Gastrocnemius medialis (tissue), 4 donors: ENCODE results near the gene MACROD2. TPM values are rescaled to one million over a fixed set of nuclear protein-coding genes. Genes with fewer than 3 reads are reported as not detected.
A peak's percentile ranks its signal among the peaks of the same experiment; 100 is the strongest.

ENCODE experiments used
- ATAC-seq, 2 donors: fragments of 150-250 bp; one replicate each; pipeline ENCODE4 v1.9.1; 2016
- DNase-seq, 2 donors: peaks; one replicate each; pipeline ENCODE4 v3.0.0-alpha.2; 2019
- H3K27ac ChIP-seq, 4 donors: fragments of 200-600 bp; sonication (generic); 1 replicate in 1 of 4; 2 replicates in 3 of 4; pipeline ENCODE4 v1.5.1; 2016 to 2018; ENCODE audit warnings: mild to moderate bottlenecking in 2 of 4, moderate library complexity in 1 of 4
- H3K27me3 ChIP-seq, 3 donors: fragments of 200-600 bp; sonication (generic) in 2 of 3; 1 replicate in 1 of 3; 2 replicates in 2 of 3; pipeline versions ENCODE4 v1.5.1 to v1.6.0; 2016 to 2019; ENCODE audit warnings: mild to moderate bottlenecking in 1 of 3, moderate library complexity in 1 of 3
- H3K36me3 ChIP-seq, 2 donors: fragments of 200-600 bp; sonication (generic) in 1 of 2; one replicate each; pipeline ENCODE4 v1.5.1; 2017 to 2018
- H3K4me1 ChIP-seq, 2 donors: fragments of 200-600 bp; sonication (generic) in 1 of 2; one replicate each; pipeline ENCODE4 v1.5.1; 2016 to 2017; ENCODE audit warnings: mild to moderate bottlenecking in 2 of 2
- H3K4me3 ChIP-seq, 4 donors: fragments of 200-600 bp; sonication (generic) in 3 of 4; 1 replicate in 1 of 4; 2 replicates in 3 of 4; pipeline ENCODE4 v1.5.1; 2016 to 2019; ENCODE audit warnings: mild to moderate bottlenecking in 2 of 4
- H3K9me3 ChIP-seq, 3 donors: fragments of 200-600 bp; sonication (generic) in 2 of 3; 1 replicate in 1 of 3; 2 replicates in 2 of 3; pipeline ENCODE4 v1.5.1; 2016 to 2019
- CTCF ChIP-seq, 5 experiments: fragments of 450-650 bp in 3 of 5; fragments of 200-600 bp in 2 of 5; sonication (generic) in 2 of 5; IDR thresholded peaks in 4 of 5; conservative IDR thresholded peaks in 1 of 5; 1 replicate in 4 of 5; 2 replicates in 1 of 5; pipeline ENCODE4 v1.5.1; 2016 to 2019; ENCODE audit warnings: antibody characterized with exemption in 5 of 5, mild to moderate bottlenecking in 3 of 5, moderate library complexity in 3 of 5
- POLR2A ChIP-seq, 2 donors: fragments of 450-650 bp; IDR thresholded peaks; one replicate each; pipeline ENCODE4 v1.6.1; 2017; ENCODE audit warnings: antibody characterized with exemption in 2 of 2, mild to moderate bottlenecking in 2 of 2, moderate library complexity in 2 of 2
- in situ Hi-C, 4 donors: fragments of 200-750 bp; cut with MboI; loops; one replicate each; pipeline versions ENCODE4 v1.15.0 to v1.8.0; 2017; ENCODE audit warnings: low sequenced_read_pairs in 4 of 4
- intact Hi-C: fragments of 100-400 bp; cut with DNase I; formaldehyde crosslinking; loops from one replicate; pipeline ENCODE4 v1.15.1; 2023; ENCODE audit warnings: low total_unique reads
- total RNA-seq, 4 donors: library from RNA; depleted of rRNA; stranded (reverse); fragments of >200 nt; gene quantifications; one replicate each; pipeline versions ENCODE4 v1.1.0 to v1.2.3, GENCODE V29; 2016

The MACROD2 gene
- total RNA-seq, 4 donors from 2014 or later = 1.8 to 10.2 (median 3.6) TPM

- intact Hi-C loops (no loop called here), in situ Hi-C loops (no loop called here)
- DNase-seq (no peak), ATAC-seq (no peak)
- Histone ChIP-seq H3K4me3 (no peak overlapping the region), H3K9me3 (no peaks in the 10 kb centered on the region), H3K27me3 (no peaks in the 10 kb centered on the region), H3K36me3 (no peaks in the 10 kb centered on the region), H3K27ac (no peak overlapping the region), H3K4me1 (peaks cover 0 to 18% of the 10 kb centered on the region in 2 donors)
- TF ChIP-seq CTCF (IDR thresholded peaks at IDR 0.05 in 4 of 5, conservative IDR thresholded peaks at IDR 0.05 in 1 of 5) = no peak
- TF ChIP-seq POLR2A (IDR thresholded peaks at IDR 0.05) = no peak
Measured at GRCh38 chr20:14744723-14745122, 749.4 kb downstream of the MACROD2 start.

- peaks cover 0 to 18% of the 10 kb centered on the region in 2 donors for H3K4me1 ChIP-seq
- intact Hi-C loops (no loop called here), in situ Hi-C loops (no loop called here)
- H3K27me3 ChIP-seq = no peaks in the 10 kb centered on the region
- H3K27ac ChIP-seq = peak overlapping the region in 3 of 4 donors; percentile 8 to 52 (median 46)
- no peak for TF ChIP-seq POLR2A (IDR thresholded peaks at IDR 0.05)
- TF ChIP-seq CTCF (IDR thresholded peaks at IDR 0.05 in 4 of 5, conservative IDR thresholded peaks at IDR 0.05 in 1 of 5) = no peak
- H3K4me3 ChIP-seq = no peak overlapping the region
- H3K9me3 ChIP-seq = no peaks in the 10 kb centered on the region
- no peak for DNase-seq
- H3K36me3 ChIP-seq = no peaks in the 10 kb centered on the region
- ATAC-seq = peak in 1 of 2 donors; percentile 68
Measured at GRCh38 chr20:14745830-14746229, 750.5 kb downstream of the MACROD2 start.

GRCh38 chr20:14751191-14751590 is 755.9 kb downstream of the MACROD2 start:
- Histone ChIP-seq H3K9me3 (no peaks in the 10 kb centered on the region), H3K36me3 (no peaks in the 10 kb centered on the region), H3K4me3 (no peak overlapping the region), H3K4me1 (peaks cover 0 to 6% of the 10 kb centered on the region in 2 donors), H3K27me3 (no peaks in the 10 kb centered on the region), H3K27ac (no peak overlapping the region)
- ATAC-seq (no peak), DNase-seq (no peak)
- intact Hi-C loops (no loop called here), in situ Hi-C loops (no loop called here)
- TF ChIP-seq CTCF (IDR thresholded peaks at IDR 0.05 in 4 of 5, conservative IDR thresholded peaks at IDR 0.05 in 1 of 5) = no peak
- TF ChIP-seq POLR2A (IDR thresholded peaks at IDR 0.05) = no peak

- ATAC-seq = no peak
- DNase-seq = no peak
- intact Hi-C loops (no loop called here), in situ Hi-C loops (no loop called here)
- H3K27ac ChIP-seq = no peak overlapping the region
- TF ChIP-seq POLR2A (IDR thresholded peaks at IDR 0.05) (no peak), CTCF (IDR thresholded peaks at IDR 0.05 in 4 of 5, conservative IDR thresholded peaks at IDR 0.05 in 1 of 5) (no peak)
- no peaks in the 10 kb centered on the region for H3K9me3 ChIP-seq
- no peak overlapping the region for H3K4me3 ChIP-seq
- H3K27me3 ChIP-seq = no peaks in the 10 kb centered on the region
- no peaks in the 10 kb centered on the region for H3K4me1 ChIP-seq
- no peaks in the 10 kb centered on the region for H3K36me3 ChIP-seq
Measured at GRCh38 chr20:14757728-14758127, 762.4 kb downstream of the MACROD2 start.

GRCh38 chr20:14758356-14758755 is 763.0 kb downstream of the MACROD2 start:
- intact Hi-C loops (no loop called here), in situ Hi-C loops (no loop called here)
- Histone ChIP-seq H3K27me3 (no peaks in the 10 kb centered on the region), H3K4me3 (no peak overlapping the region), H3K27ac (no peak overlapping the region), H3K4me1 (no peaks in the 10 kb centered on the region), H3K36me3 (no peaks in the 10 kb centered on the region), H3K9me3 (no peaks in the 10 kb centered on the region)
- ATAC-seq (no peak), DNase-seq (no peak)
- TF ChIP-seq CTCF (IDR thresholded peaks at IDR 0.05 in 4 of 5, conservative IDR thresholded peaks at IDR 0.05 in 1 of 5) = no peak
- no peak for TF ChIP-seq POLR2A (IDR thresholded peaks at IDR 0.05)
